ENCODE measurements around the gene RPS5.

GRCh38 chr19:58401840-58402421, 14.9 kb downstream of the RPS5 start:
- TF ChIP-seq EZH2 (IDR thresholded peaks at IDR 0.05; ENCODE audit: borderline replicate concordance, low read depth, low read length, poor library complexity, severe bottlenecking): no peak
- no peak for TF ChIP-seq CTCF (conservative IDR thresholded peaks at IDR 0.05; ENCODE audit: low read depth, low read length)
